Left lobe of liver (tissue), 1 donor: Measurements from ENCODE around the gene SIAH2. TPM values are rescaled to one million over a fixed set of nuclear protein-coding genes. Genes with fewer than 3 reads are reported as not detected.

Experiments
- total RNA-seq: library from RNA; stranded (reverse); gene quantifications from one replicate; pipeline ENCODE4 v1.2.1, GENCODE V29; 2021
- donor health status: DM: no; HTN: yes; CAD: no.

Gene SIAH2
- total RNA-seq, 1 donor from 2014 or later = 39.5 TPM

Other genes with a start within 250 kb of the SIAH2 start
- gene SERP1, start 216.7 kb downstream of the SIAH2 start, total RNA-seq = 120 TPM
- gene EIF2A, start 216.4 kb downstream of the SIAH2 start, total RNA-seq = 30.0 TPM
- 42.5 TPM for gene SELENOT, start 159.8 kb downstream of the SIAH2 start, total RNA-seq
- not detected for gene ERICH6, start 59.2 kb downstream of the SIAH2 start, total RNA-seq
- gene MINDY4B, start 142.3 kb upstream of the SIAH2 start, total RNA-seq = not detected
- gene CLRN1, start 209.6 kb upstream of the SIAH2 start, total RNA-seq = not detected